Activated CD4-positive, CD25-positive, alpha-beta regulatory T cell treated with anti-CD3 and anti-CD28 coated beads, Interleukin-2, amount 50 U/mL, for 24 hours (primary cell): Measurements from ENCODE around the gene MAS1.
"Not testable (repeated sequence)": the region's sequence is repeated elsewhere in the genome, so short reads cannot be mapped to it uniquely, and the experiment has no call there.

Experiments
- ATAC-seq, 2 donors: fragments of 150-1000 bp; cut with Tn5 transposase; one replicate each; pipeline ENCODE4 v1.10.0; 2021; ENCODE audit warnings: mild to moderate bottlenecking in 1 of 2, moderate library complexity in 1 of 2

The MAS1 gene

DNA sequence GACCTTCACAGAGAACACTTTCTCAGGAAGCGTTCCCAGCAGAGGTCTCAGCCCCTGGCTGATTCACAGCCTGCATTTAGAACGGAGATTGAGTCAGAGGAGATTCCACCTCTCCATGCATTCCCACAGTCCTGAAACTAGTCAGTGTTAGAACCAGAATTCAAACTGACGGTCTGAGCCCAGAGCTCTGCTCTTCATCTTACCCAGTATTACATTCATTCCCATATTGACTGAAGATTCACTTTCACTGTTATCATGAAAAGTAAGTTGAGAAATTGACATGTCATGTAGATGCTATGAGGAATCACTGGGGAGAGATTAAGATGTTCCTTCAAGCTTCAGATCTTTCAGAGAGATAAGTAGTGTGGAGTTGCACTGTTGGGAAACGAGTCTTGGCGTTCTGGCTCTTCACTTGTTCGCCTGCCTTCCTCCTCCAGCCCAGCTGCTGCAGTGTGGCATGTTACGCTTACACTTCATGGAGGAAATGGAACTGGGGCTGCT, 28.3 kb downstream of the MAS1 start:
- ATAC-seq = no peak

DNA sequence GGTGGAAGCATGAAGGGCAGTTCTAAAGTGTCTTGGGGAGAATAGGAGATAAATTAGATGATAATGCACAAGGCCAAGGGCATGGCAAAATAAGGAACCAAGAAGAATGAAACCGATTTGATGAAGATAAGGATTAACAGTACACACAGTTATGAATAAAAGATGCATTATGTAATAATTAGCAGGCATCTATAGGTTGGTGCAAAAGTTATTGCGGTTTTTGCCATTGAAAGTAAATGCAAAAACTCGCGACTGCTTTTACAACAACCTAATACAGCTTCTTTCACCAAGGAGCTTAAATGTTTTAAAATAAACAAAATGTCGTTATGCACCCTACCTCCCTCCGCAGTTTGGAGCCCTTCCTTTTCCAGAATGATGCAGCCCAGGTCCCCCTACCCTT, 29.0 kb downstream of the MAS1 start:
- no peak for ATAC-seq

DNA sequence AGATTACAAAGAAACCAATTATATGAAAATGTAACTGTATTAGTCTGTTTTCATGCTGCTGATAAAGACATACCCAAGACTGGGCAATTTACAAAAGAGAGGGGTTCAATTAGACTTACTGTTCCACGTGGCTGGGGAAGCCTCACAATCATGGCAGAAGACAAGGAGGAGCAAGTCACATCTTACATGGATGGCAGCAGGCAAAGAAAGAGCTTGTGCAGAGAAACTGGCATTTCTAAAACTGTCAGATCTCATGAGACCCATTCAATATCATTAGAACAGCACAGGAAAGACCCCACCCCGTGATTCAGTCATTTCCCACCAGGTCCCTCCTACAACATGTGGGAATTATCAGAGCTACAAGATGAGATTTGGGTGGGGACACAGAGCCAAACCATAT, 33.4 kb downstream of the MAS1 start:
- ATAC-seq = not testable (repeated sequence)

DNA sequence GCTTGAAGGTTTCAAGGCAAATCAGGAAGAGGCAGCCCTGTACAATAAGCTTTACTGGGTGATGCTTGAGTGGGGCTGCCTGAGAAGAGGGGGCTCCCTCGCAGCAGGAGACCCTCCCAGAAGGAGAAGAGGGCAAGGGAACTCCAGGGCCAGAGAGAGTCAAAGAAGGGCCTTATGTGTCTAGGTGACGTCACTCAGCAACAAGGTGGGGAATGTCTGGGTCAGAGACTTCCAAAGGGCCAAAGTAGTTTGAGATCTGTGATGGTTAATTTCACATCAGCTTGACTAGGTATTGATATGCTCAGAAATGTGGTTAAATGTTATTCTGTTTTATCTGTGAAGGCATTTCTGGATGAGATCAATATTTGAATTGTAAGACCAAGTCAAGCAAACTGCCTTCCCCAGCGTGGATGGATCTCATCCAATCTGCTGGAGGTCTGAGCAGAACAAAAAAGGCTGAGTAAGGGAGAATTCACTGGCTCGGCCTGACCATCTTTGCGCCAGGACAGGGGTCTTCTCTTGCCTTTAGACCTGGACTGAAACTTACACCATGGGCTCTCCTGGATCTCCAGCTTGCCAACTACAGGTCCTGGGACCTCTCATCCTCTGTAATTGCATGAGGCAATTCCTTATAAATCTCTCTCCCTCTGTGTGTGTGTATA, 35.9 kb downstream of the MAS1 start:
- no peak for ATAC-seq

DNA sequence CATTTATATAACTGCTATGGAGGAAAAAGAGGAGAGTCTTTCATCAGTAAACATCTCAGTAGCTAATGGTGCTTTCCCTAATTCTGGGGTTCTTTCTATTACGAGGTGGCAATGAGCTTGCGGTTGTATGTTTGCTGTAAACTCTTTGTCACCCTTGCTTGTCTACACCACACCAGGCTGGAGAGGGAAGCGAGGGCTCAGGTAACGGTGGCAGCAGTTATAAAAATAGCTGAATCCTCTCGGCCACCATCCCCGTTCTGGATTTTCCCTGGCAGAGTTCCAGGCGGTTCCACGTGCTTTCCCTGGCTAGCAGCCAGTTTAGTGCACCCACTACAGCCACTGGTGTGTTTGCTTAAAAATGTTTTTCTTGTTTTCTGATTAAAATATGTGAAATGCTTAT, 39.0 kb downstream of the MAS1 start:
- peak; percentile 35 to 40 for ATAC-seq

DNA sequence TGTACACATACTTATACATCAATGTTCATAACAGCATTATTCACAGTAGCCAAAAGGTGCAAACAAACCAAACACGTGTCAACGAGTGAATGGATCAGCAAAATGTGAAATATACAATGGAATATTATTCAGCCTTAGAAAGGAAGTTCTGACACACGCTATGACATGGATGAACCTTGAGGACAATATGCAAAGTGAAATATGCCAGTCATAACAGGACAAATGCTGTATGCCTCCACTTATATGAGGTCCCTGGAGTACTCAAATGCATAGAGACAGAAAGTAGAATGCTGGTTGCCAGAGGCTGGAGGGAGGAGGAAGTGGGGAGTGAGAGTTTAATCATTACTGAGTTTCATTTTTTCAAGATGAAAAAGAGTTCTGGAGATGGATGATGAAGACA, 40.3 kb downstream of the MAS1 start:
- peak; percentile 92 to 93 for ATAC-seq

DNA sequence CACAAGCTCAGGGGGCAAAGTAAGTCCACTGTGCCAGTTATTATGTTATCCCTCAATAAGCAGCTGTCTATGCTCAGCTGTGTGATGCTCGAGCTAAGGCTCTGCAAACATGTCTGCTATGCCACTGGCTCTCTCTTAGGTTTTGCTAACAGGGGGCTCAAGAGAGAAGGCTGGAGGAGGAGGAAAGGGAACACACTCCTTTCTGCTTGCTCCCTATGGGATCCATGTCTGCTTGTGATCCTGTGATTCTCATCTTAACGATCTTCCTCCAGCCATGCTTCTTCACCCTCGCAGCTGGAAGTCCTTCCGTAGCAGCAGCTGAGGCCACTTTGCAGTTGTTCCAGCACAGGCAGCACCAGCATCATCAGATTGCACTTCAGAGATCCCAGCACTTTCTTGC, 41.1 kb downstream of the MAS1 start:
- ATAC-seq = no peak

DNA sequence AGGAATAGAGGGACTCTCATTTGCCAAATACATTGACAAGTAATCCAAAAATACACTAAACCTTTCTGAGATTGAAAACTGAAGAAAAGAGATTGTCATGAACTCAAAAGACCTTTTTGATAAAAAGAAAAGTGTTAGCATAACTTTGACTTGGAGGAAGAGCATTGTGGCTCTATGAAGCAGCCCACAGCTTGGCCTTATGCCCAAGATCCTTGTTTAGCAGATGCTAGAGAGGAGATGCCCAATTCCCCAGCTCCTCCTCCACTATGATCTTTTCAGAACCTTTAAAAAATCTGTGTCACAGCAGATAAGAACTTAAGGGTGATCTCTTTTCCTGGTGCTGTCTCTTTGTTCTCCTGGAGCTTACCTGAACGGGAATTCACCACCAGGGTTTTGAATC, 42.3 kb downstream of the MAS1 start:
- ATAC-seq = no peak

DNA sequence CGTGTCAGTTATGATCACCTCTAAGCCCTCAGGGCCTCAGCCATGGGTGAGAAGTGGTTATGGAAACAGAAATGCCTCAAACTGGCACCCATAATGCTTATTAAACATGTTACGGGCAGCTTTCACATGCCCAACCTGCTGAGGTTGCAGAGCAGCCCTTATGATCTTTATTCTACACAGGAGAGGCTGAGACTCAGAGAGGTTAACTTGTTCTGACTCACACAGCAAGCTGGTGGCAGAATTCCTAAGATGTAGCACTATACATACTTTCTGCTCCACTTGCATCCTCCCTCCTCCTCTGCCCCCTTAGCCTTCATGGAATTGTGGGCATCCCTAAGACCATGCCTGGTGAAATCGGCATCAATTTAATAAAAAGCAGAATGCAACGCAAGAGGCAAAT, 43.4 kb downstream of the MAS1 start:
- no peak for ATAC-seq

DNA sequence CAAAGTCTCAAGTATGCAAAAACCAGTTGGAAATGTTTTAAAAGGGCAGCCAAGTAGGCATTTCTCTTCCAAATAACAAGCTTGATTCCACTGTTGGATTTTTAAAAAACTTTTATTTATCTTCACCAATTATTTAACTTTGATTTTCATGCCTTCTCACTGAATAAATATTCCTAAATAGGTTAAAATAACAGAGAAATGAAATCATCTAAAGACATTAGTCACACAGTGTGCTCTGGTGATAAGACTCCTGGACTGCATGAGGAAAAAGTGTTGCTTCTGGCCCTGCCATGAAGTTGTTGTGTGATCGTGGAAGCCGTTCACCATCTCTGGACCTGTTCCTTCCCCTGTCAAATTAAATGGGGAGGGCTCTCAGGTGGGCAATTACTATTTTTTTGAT, 44.3 kb downstream of the MAS1 start:
- no peak for ATAC-seq

DNA sequence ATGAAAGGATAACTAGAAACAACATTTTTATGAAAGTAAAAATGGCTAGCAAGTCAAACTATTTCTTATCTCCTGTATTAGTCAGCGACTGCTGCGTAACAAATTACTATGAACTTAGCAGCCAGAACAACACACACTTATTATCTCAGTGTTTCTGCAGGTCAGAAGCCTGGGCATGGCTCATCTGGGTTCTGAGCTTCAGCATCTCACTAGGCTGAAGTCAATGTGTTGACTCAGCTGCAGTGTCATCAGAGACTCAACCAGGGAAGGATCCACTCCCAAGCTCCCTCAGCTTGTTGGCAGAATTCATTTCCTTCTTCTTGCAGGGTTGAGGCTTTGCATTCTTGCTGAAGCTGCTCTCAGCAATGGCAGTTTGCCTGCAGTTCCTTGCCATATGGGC, 44.8 kb downstream of the MAS1 start:
- no peak for ATAC-seq

DNA sequence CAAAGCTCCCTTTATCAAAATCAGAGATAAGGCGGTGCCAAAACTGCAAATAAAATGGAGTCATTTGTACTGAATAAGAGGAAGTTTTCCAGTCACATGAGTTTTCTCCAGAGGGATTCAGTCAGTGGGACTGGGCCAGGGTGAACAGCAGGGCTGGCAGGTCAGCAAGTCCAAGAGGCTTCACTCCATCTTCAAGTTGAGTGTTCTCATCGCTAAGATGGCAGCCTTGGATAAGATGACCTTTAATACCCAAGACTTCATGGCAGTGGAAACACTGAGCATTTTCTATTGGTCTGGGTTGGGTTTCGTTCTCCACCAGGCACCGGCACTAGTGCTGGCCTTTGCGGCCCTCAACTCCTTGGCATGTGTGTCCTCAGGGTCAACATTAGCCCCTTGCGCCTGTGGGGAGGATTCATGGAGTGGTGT, 48.8 kb downstream of the MAS1 start:
- no peak for ATAC-seq
